Inferior parietal cortex (tissue), 1 donor: ENCODE measurements around the gene MPL.

Experiments used
- DNase-seq: peaks from one replicate; pipeline ENCODE4 v3.0.0-alpha.2; 2016; ENCODE audit errors: extremely low spot score

Gene MPL

GRCh38 chr1:43322506-43322905 is 15.1 kb upstream of the MPL start:
- DNase-seq = no peak

GRCh38 chr1:43324810-43325209 is 12.8 kb upstream of the MPL start:
- no peak for DNase-seq

GRCh38 chr1:43325381-43325780 is 12.2 kb upstream of the MPL start:
- DNase-seq = no peak

GRCh38 chr1:43327549-43328292 is 9.9 kb upstream of the MPL start:
- DNase-seq = no peak

GRCh38 chr1:43329995-43330751 is 7.4 kb upstream of the MPL start:
- DNase-seq = no peak

- DNase-seq = no peak
Measured at GRCh38 chr1:43331688-43332087, 5.9 kb upstream of the MPL start.

GRCh38 chr1:43334453-43335205 is 3.0 kb upstream of the MPL start:
- no peak for DNase-seq

GRCh38 chr1:43338001-43338400 is 383 bp downstream of the MPL start:
- no peak for DNase-seq

GRCh38 chr1:43339584-43340232 is 2.1 kb downstream of the MPL start:
- no peak for DNase-seq

- no peak for DNase-seq
Measured at GRCh38 chr1:43340559-43340958, 2.9 kb downstream of the MPL start.

- DNase-seq = no peak
Measured at GRCh38 chr1:43344267-43344850, 6.7 kb downstream of the MPL start.

- no peak for DNase-seq
Measured at GRCh38 chr1:43345120-43345519, 7.5 kb downstream of the MPL start.

GRCh38 chr1:43346636-43347035 is 9.0 kb downstream of the MPL start:
- DNase-seq = no peak

GRCh38 chr1:43348343-43348808 is 10.8 kb downstream of the MPL start:
- DNase-seq = no peak

GRCh38 chr1:43348809-43349593 is 11.4 kb downstream of the MPL start:
- no peak for DNase-seq

GRCh38 chr1:43349594-43350306 is 12.1 kb downstream of the MPL start:
- no peak for DNase-seq

GRCh38 chr1:43350976-43351375 is 13.4 kb downstream of the MPL start:
- DNase-seq = no peak

- no peak for DNase-seq
Measured at GRCh38 chr1:43351421-43352350, 14.1 kb downstream of the MPL start.

- DNase-seq = no peak
Measured at GRCh38 chr1:43352351-43352705, 14.7 kb downstream of the MPL start.
